GM21737 (cell line): Measurements from ENCODE around the gene FAM72C.
"Not testable (repeated sequence)": the region's sequence is repeated elsewhere in the genome, so short reads cannot be mapped to it uniquely, and the experiment has no call there.

Experiments used
- ATAC-seq: cut with Tn5 transposase; IDR thresholded peaks from one replicate; pipeline ENCODE4 v1.9.1; 2021; ENCODE audit warnings: mild to moderate bottlenecking, moderate library complexity; ENCODE audit not compliant: unreplicated experiment

The FAM72C gene

DNA sequence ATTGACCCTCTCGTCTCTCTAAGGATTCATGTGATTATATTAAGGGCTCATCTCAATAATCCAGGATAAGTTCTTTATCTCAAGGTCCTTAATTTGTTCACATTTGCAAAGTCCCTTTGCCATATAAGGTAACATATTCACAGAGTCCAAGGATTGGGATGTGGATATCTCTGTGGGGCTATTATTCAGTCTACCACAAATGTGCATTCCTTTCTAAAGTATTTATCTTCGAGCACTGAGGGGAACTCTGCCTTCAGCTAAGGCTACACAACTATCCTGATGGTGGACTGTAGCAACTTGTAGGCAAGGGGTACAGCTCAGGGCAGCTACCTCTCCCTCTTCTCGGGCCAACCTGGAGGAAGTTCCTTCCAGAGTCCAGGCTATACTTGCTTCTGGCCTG is 53.2 kb downstream of the FAM72C start:
- ATAC-seq, result not testable (repeated sequence)

DNA sequence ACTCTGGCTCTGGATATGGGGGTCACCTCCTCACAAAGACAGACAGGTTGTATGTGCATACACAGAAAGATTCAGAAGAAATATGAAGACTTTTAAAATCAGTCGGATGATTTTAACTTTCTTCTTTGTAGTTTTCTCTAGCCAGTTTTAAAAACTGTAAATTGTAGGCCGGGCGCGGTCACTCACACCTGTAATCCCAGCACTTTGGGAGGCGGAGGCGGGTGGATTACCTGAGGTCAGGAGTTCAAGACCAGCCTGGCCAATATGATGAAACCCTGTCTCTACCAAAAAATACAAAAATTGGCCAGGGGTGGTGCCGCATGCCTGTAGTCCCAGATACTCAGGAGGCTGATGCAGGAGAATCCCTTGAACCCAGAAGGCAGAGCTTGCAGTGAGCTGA is 58.1 kb downstream of the FAM72C start:
- not testable (repeated sequence) for ATAC-seq
